ENCODE data around the gene AP1S1. TPM values are rescaled to one million over a fixed set of nuclear protein-coding genes. Genes with fewer than 3 reads are reported as not detected.
"Not testable (repeated sequence)": the region's sequence is repeated elsewhere in the genome, so short reads cannot be mapped to it uniquely, and the experiment has no call there.

Gene AP1S1
- total RNA-seq = 137 and 326 TPM in 2 replicates

GRCh38 chr7:101153969-101154692 is at the start of gene AP1S1:
TSS of gene AP1S1 (plus strand) at chr7:101154476. CDS start at chr7:101154515, 39 bp downstream.
- DNase-seq (ENCODE audit: low read depth) = peak; percentile 82

GRCh38 chr7:101104799-101105198 is 49.5 kb upstream of the AP1S1 start:
- no peak for DNase-seq (ENCODE audit: low read depth)

GRCh38 chr7:101105248-101105647 is 49.0 kb upstream of the AP1S1 start:
- not testable (repeated sequence) for DNase-seq (ENCODE audit: low read depth)

GRCh38 chr7:101106386-101106785 is 47.9 kb upstream of the AP1S1 start:
- DNase-seq (ENCODE audit: low read depth) = no peak

- peak; percentile 92 for DNase-seq (ENCODE audit: low read depth)
Measured at GRCh38 chr7:101108330-101108857, 45.9 kb upstream of the AP1S1 start.

- peak; percentile 75 for DNase-seq (ENCODE audit: low read depth)
Measured at GRCh38 chr7:101108961-101109360, 45.3 kb upstream of the AP1S1 start.

GRCh38 chr7:101109368-101109767 is 44.9 kb upstream of the AP1S1 start:
- DNase-seq (ENCODE audit: low read depth) = no peak

GRCh38 chr7:101111261-101111660 is 43.0 kb upstream of the AP1S1 start:
- DNase-seq (ENCODE audit: low read depth) = no peak

GRCh38 chr7:101112233-101112632 is 42.0 kb upstream of the AP1S1 start:
- peak; percentile 94 for DNase-seq (ENCODE audit: low read depth)

GRCh38 chr7:101113140-101113539 is 41.1 kb upstream of the AP1S1 start:
- DNase-seq (ENCODE audit: low read depth) = not testable (repeated sequence)

GRCh38 chr7:101113836-101114235 is 40.4 kb upstream of the AP1S1 start:
- no peak for DNase-seq (ENCODE audit: low read depth)

- DNase-seq (ENCODE audit: low read depth) = no peak
Measured at GRCh38 chr7:101114492-101114891, 39.8 kb upstream of the AP1S1 start.

- no peak for DNase-seq (ENCODE audit: low read depth)
Measured at GRCh38 chr7:101115215-101115614, 39.1 kb upstream of the AP1S1 start.

- DNase-seq (ENCODE audit: low read depth) = no peak
Measured at GRCh38 chr7:101116898-101117297, 37.4 kb upstream of the AP1S1 start.

- DNase-seq (ENCODE audit: low read depth) = no peak
Measured at GRCh38 chr7:101118856-101119255, 35.4 kb upstream of the AP1S1 start.

GRCh38 chr7:101119876-101120275 is 34.4 kb upstream of the AP1S1 start:
- DNase-seq (ENCODE audit: low read depth) = no peak

GRCh38 chr7:101120315-101120714 is 34.0 kb upstream of the AP1S1 start:
- DNase-seq (ENCODE audit: low read depth) = no peak

GRCh38 chr7:101121631-101121990 is 32.7 kb upstream of the AP1S1 start:
- DNase-seq (ENCODE audit: low read depth) = not testable (repeated sequence)

- peak; percentile 95 for DNase-seq (ENCODE audit: low read depth)
Measured at GRCh38 chr7:101121991-101122932, 32.0 kb upstream of the AP1S1 start.

GRCh38 chr7:101122933-101123702 is 31.2 kb upstream of the AP1S1 start:
- DNase-seq (ENCODE audit: low read depth) = no peak

- DNase-seq (ENCODE audit: low read depth) = no peak
Measured at GRCh38 chr7:101123703-101124068, 30.6 kb upstream of the AP1S1 start.

All from renal cortical epithelial cell (primary cell).